ENCODE results near the gene FYN.

FYN gene

DNA sequence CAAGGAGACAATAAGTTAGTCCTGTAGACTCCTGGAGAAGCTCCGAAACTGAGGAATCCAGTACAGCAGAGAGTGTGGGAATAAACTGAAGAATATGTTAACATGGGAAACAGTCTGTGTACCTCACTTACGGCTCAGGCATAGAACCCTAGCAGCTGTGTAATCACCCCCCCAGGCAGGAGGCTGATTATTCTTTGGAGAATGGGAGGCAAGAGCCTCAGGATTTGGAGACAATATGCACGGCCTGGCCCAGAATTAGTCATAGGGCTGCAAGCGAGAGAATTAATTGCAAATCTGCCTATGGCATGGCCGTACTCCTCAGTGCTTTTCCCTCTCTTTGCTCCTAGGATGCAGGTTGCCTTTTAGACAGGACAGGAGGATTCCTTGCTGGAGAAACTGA is 27.5 kb upstream of the FYN start:
- Histone ChIP-seq H3K27me3 (no peaks in the 10 kb centered on the region), H3K9me3 (no peaks in the 10 kb centered on the region), H3K27ac (no peak overlapping the region), H3K4me3 (no peak overlapping the region), H3K4me1 (no peaks in the 10 kb centered on the region), H3K36me3 (no peaks in the 10 kb centered on the region)
- intact Hi-C loops (cut with DNase I; ENCODE audit: low total_unique reads), result no loop called here
- TF ChIP-seq, protein P1, sequence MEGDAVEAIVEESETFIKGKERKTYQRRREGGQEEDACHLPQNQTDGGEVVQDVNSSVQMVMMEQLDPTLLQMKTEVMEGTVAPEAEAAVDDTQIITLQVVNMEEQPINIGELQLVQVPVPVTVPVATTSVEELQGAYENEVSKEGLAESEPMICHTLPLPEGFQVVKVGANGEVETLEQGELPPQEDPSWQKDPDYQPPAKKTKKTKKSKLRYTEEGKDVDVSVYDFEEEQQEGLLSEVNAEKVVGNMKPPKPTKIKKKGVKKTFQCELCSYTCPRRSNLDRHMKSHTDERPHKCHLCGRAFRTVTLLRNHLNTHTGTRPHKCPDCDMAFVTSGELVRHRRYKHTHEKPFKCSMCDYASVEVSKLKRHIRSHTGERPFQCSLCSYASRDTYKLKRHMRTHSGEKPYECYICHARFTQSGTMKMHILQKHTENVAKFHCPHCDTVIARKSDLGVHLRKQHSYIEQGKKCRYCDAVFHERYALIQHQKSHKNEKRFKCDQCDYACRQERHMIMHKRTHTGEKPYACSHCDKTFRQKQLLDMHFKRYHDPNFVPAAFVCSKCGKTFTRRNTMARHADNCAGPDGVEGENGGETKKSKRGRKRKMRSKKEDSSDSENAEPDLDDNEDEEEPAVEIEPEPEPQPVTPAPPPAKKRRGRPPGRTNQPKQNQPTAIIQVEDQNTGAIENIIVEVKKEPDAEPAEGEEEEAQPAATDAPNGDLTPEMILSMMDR (IDR thresholded peaks at IDR 0.05), result no peak
- no peak for DNase-seq

DNA sequence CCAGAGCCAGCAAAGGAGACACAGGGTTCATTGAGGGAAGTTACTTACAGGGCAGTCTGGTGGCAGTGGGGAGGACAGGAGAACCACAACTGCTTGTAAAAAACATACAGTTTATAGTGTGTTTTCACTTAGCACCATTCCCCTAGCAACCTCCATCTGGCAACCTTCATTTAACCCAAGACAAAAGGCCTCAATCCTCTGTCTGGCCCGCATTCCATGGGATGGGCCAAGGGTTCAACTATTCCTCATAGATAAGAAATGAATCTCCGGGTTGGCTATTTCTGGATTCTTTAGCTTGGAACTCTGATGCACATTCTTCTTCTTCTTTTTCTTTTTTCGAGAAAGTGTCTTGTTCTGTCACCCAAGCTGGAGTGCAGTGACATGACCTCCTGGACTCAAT is 26.3 kb upstream of the FYN start:
- H3K4me3 ChIP-seq, result no peak overlapping the region
- intact Hi-C loops (cut with DNase I; ENCODE audit: low total_unique reads), result no loop called here
- DNase-seq, result no peak
- no peaks in the 10 kb centered on the region for H3K27me3 ChIP-seq
- no peaks in the 10 kb centered on the region for H3K36me3 ChIP-seq
- TF ChIP-seq, protein P1 (IDR thresholded peaks at IDR 0.05), result no peak
- no peaks in the 10 kb centered on the region for H3K4me1 ChIP-seq
- no peak overlapping the region for H3K27ac ChIP-seq
- H3K9me3 ChIP-seq, result no peaks in the 10 kb centered on the region

DNA sequence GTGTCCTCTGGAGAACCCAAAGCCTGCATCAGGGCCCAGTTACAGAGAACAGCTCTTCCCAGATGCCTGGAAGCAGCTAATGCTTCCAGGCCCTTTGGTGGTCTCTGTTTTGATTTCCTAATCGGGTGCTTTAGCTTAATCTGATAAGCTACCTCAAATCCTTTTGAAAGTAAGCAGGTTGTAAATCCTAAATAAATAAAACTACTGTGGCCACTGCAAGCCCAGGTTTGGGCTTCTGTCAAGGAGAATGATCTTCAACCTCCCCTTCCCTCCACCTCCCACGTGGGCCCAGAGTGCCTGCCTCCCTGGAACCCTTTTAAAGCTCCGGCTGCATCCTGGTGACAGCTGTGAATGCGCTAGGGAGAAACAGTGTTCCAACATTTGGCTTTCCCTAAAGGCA is 25.2 kb upstream of the FYN start:
- Histone ChIP-seq H3K4me3 (no peak overlapping the region), H3K9me3 (no peaks in the 10 kb centered on the region), H3K36me3 (no peaks in the 10 kb centered on the region), H3K27ac (no peak overlapping the region), H3K4me1 (no peaks in the 10 kb centered on the region), H3K27me3 (no peaks in the 10 kb centered on the region)
- TF ChIP-seq, protein P1 (IDR thresholded peaks at IDR 0.05), result no peak
- intact Hi-C loops (cut with DNase I; ENCODE audit: low total_unique reads), result no loop called here
- DNase-seq, result no peak

DNA sequence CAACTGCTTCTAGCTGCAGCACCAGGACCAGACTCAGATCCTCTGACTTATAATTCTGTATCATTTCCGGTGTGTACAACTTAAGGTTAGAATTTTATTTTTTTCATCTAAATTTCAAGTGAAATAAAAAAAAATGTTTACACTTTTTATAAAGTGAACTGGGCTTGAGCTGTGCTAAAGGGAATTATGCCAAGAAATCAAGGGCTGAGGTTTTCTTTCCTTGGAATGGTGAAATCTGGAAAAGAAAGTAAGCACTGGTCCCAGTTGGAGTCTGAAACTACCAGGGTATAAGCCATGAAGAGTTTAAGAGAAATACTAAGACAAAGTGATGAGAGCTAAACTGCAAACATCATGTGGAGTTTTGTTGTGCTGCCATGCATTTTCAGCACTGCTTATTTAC is 21.7 kb upstream of the FYN start:
- no peaks in the 10 kb centered on the region for H3K9me3 ChIP-seq
- H3K27me3 ChIP-seq, result no peaks in the 10 kb centered on the region
- DNase-seq, result no peak
- TF ChIP-seq, protein P1 (IDR thresholded peaks at IDR 0.05), result no peak
- intact Hi-C loops (cut with DNase I; ENCODE audit: low total_unique reads), result no loop called here
- H3K4me1 ChIP-seq, result no peaks in the 10 kb centered on the region
- H3K36me3 ChIP-seq, result no peaks in the 10 kb centered on the region
- H3K4me3 ChIP-seq, result no peak overlapping the region
- H3K27ac ChIP-seq, result no peak overlapping the region

DNA sequence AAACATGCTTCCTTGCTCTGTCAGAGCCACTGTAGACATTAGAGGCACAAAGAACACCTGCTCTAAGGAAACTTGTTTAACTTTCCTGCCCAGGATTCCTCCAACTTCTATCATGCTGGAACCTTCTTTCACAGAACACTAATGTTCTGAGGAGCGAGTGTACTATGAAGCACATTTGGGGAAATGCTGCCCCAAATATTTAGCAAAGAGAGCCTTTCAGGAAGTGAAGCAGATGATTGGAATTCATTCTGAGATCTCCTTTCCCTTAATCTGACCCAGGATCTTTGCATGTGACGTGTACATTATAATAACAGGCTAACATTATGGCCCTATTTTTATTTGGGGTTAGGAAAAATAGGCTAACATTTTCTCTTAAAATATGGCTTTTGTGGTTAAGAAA is 21.0 kb upstream of the FYN start:
- H3K27ac ChIP-seq, result no peak overlapping the region
- H3K9me3 ChIP-seq, result no peaks in the 10 kb centered on the region
- H3K36me3 ChIP-seq, result no peaks in the 10 kb centered on the region
- no peak for DNase-seq
- no peaks in the 10 kb centered on the region for H3K27me3 ChIP-seq
- no peak overlapping the region for H3K4me3 ChIP-seq
- intact Hi-C loops (cut with DNase I; ENCODE audit: low total_unique reads), result no loop called here
- TF ChIP-seq, protein P1 (IDR thresholded peaks at IDR 0.05), result no peak
- H3K4me1 ChIP-seq, result peaks cover 0 to 2% (median 0%) of the 10 kb centered on the region in 4 donors

DNA sequence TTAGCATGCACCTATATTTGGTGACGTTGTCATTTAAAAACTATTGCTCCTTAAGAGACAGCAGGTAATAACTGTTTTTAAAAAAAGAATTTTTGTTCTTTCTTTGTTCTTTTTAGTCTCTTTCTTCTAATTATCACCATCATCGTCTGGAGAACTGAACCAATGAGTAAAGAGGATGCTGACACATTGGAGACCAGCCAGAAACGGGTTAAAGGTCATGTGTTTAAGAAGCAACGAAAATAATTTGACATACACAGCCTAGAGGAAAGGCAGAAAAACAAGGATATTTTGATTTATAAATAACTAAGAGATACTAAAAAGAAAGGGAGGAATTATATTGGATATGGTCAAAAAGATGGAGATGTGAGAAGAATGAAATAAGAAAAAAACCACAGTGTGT is 19.2 kb upstream of the FYN start:
- Histone ChIP-seq H3K27me3 (no peaks in the 10 kb centered on the region), H3K4me1 (peaks cover 0 to 5% (median 0%) of the 10 kb centered on the region in 4 donors), H3K27ac (no peak overlapping the region), H3K9me3 (no peaks in the 10 kb centered on the region), H3K4me3 (no peak overlapping the region), H3K36me3 (no peaks in the 10 kb centered on the region)
- intact Hi-C loops (cut with DNase I; ENCODE audit: low total_unique reads), result no loop called here
- no peak for DNase-seq
- TF ChIP-seq, protein P1 (IDR thresholded peaks at IDR 0.05), result no peak
